ENCODE data around the gene SFTPB.
A peak's percentile ranks its signal among the peaks of the same experiment; 100 is the strongest.
"Not testable (repeated sequence)": the region's sequence is repeated elsewhere in the genome, so short reads cannot be mapped to it uniquely, and the experiment has no call there.

The SFTPB gene

DNA sequence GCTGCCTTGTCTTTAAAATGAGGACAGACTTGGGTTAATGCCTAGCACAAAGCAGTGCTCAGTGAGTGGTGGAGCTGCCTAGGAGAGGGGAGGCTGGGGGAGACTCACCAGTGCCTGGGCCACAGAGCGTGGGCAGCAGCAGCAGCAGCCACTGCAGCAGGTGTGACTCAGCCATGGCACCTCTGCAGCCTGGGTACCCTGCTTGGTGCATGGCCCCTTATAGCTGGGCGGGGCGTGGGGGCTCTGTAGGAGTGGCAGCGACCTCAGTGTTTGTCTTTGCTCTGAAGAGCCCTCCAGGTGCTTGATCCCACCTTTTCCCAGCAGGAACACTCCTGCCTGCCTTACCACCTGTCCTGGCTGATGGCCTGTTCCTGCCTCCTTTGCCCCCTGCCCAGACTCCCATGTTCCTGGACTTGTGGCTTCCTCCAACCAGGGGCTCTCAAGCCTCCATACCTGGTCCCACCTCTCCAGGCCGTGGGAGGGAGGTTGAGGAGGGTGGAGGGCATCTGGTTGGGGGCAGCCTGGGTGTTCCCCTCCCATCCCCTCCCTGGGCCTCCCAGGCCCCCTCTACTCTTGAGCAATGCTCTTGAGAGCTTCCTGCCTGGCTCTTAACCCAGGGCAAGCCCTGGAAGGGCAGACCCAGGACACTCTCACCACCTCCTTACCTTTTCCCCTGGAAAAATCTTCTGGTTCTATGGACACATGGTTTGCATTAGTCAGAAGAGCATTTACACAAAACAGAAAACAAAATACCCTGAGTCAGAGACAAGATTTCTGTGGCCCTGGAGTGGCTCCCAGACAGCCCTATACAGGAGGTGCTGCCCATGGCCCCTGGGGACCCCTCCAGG lies at the start of gene SFTPB:
TSS of gene SFTPB (minus strand) at position 191 of the 848 bp plus-strand sequence. CDS start at position 175, 16 bp downstream.
- no peak for DNase-seq (ENCODE audit: low spot score)

DNA sequence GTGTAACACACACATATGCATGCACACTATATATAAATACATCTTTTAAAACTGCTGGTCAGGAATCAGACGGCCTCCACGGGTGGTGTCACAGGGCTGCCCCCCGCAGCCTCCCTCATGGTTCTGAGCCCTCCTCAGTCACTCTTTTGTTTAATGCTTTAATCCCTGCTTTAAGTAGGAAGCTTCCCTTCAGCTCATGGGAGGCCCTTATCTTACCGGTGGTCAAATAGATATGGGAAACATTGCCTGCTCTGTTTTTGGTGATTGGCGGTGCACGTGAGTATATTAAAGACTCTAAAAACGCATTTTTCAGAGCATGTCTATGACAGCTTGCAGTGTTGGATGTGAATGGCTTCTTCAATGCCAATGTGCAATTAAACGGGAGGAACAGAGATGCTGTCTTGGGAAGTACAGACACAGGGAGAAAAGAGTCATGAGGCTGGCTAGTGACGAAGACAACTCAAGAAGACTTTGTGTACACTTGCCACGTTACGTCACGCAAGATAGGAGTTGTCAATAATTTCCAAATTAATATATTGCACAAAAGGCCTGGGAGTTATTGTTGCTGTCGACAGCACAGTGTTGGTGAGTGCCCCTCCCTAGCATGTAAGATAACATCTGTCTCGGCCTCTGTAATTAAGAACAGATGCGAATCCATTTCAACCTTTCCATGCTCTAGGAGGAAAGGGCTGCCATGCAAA lies 49.5 kb upstream of the SFTPB start:
- no peak for DNase-seq (ENCODE audit: low spot score)

DNA sequence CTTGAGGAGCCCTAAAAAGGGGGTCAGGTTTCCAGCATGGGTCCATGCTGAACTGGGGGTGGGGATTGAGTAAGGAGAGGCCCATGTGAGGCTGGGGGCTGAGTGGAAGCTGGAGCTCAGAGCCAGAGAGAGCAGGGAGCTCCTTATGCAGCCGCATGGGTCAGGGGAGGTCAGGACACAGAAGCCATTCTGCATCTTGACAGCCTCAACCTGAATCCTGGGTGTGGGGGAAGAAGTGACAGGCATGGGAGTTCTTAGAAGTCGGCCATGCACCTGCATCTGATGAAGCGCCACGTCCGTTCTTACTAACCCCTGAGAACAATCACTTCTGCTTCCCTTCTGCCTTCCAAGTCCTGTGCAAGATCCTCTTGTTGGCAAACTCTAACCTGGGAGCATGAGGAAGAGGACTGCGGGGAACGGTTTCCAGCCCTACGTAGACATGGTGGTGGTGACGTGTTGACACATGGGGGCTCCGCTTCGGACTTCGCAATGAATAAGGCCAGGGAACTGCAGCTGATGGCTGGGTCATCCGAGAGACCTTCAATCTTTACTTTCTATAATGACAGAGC lies 48.4 kb upstream of the SFTPB start:
- DNase-seq (ENCODE audit: low spot score): no peak

DNA sequence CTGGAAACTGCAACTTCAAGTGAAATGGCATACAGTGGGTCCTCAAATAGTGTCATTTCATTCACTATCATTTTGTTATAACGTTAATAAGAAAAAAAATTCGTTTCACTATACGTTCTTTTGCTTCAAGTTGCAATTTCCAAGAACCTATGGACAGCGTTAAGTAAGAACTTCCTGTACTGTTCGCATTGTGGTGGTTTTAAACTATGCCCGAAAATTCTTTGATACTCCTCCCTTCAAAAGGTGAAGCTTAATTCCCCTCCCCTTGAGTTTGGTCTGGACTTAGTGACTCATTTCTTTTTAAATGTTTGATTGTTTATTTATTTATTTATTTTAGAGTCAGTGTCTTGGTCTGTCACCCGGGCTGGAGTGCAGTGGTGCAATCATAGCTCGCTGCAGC lies 46.8 kb upstream of the SFTPB start:
- no peak for DNase-seq (ENCODE audit: low spot score)

DNA sequence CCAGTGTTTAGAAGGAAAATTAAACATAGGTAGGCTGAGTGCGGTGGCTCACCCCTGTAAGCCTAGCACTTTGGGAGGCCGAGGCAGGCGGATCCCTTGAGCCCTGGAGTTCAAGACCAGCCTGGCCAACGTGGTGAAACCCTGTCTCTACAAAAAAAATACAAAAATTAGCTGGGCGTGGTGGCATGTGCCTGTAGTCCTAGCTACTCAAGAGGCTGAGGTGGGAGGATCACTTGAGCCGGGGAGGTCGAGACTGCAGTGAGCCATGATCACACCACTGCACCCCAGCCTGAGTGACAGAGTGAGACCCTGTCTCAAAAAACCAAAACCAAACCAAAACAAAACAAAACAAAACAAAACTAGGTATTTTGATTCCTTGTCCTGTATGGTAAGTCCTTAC lies 46.4 kb upstream of the SFTPB start:
- not testable (repeated sequence) for DNase-seq (ENCODE audit: low spot score)

- no peak for DNase-seq (ENCODE audit: low spot score)
Observed at GRCh38 chr2:85713836-85714235, 45.8 kb upstream of the SFTPB start.

- no peak for DNase-seq (ENCODE audit: low spot score)
Observed at GRCh38 chr2:85712849-85713612, 45.0 kb upstream of the SFTPB start.

GRCh38 chr2:85712336-85712735 lies 44.3 kb upstream of the SFTPB start:
- no peak for DNase-seq (ENCODE audit: low spot score)

- no peak for DNase-seq (ENCODE audit: low spot score)
Observed at GRCh38 chr2:85711578-85712060, 43.6 kb upstream of the SFTPB start.

DNA sequence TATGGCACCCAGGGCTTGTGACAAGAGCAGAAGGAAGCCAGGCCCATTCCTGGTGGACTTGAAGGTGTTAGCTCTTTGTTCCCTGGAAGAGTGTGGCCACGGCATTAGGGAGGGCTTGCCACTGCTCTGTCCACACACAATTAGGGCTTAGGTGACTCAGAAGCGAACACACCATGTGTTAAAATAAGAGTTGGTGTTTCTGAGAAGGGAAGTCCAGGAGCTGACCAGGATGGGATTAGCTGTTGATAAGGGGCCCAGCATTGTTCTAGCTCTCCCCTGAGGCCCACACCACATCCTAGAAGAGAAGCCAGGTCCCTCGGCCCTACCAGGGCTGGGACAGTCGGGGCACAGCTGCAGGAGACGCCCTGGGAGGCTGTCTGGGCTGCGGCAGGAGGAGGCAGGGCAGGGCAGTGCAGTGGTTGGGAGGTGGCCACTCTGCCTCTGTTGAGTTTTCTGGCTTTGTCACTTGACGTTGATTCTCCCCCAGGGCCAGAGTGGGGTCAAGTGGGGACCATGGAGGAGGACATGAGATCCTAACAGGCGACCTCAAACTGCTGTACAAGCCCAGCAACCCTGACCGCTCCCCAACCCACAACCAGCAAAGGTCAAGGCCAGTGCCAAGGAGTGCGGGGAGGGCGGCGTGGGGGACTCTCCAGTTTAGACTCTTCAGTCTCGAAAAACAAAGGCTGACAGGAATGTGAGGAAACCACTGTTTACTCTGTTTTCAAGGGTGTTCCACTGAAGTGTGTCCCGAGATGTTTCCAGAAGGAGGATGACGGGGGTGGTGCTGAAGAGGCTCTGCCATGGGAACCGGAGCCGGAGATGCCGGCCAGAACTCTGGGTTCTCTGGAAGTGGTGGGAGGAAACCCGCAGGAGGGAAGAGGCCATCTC lies 42.9 kb upstream of the SFTPB start:
- no peak for DNase-seq (ENCODE audit: low spot score)

DNA sequence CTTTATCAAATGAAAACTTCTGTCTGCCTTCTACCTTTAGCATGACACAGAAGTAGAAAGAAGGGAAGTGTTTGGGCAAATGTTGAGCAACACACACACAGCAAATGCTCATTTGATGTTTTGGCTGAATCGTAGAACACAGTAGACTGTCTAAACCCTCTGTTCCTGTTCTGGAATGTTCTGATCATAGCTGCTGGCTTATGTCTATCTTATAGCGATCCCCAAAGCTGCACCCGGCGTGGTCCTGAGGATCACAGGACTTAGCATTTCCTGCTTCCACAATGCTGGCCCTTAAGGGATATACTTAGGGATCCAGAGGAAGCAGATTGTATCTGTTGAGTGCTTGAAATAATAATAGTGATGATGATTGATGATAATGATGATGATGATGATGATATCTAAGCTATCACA lies 41.4 kb upstream of the SFTPB start:
- no peak for DNase-seq (ENCODE audit: low spot score)

DNA sequence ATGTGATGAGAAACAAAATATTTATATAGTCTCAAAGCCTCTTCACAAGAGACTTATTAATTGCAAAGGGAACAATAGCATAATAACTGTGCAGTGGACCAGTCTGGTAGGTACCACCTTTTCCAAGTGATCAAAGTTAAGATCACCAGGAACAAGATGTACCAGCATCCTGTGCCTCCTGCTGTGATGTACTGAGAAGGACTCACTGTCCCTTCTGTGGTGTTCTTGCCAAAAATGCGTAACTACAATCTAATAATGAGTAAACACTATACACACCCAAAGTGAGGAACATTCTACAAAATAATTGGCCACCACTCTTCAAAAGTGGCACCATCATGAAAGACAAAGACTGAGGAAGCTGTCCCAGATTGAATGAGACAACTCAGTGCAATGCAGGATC lies 40.6 kb upstream of the SFTPB start:
- no peak for DNase-seq (ENCODE audit: low spot score)

- DNase-seq (ENCODE audit: low spot score): peak; percentile 88
Observed at GRCh38 chr2:85707304-85707703, 39.3 kb upstream of the SFTPB start.

- DNase-seq (ENCODE audit: low spot score): no peak
Observed at GRCh38 chr2:85706599-85707296, 38.7 kb upstream of the SFTPB start.

- DNase-seq (ENCODE audit: low spot score): no peak
Observed at GRCh38 chr2:85706063-85706462, 38.1 kb upstream of the SFTPB start.

DNA sequence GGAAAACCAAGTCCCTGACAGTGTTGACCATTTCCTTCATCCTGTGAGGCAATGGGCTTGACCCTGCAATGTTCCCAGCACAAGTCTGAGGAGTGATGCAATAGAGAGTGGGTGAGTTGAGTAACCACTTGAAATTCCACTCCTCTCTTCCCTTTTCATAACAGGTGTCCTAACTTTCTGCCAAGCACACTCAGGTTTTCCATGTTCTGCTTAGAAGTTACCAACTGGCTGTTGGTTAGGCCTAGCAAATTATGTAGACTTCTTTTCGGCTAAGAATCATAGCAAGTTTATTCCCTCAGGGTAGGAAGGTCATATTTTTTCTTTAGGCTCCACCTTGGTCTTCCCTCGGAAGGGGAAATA lies 37.7 kb upstream of the SFTPB start:
- no peak for DNase-seq (ENCODE audit: low spot score)

DNA sequence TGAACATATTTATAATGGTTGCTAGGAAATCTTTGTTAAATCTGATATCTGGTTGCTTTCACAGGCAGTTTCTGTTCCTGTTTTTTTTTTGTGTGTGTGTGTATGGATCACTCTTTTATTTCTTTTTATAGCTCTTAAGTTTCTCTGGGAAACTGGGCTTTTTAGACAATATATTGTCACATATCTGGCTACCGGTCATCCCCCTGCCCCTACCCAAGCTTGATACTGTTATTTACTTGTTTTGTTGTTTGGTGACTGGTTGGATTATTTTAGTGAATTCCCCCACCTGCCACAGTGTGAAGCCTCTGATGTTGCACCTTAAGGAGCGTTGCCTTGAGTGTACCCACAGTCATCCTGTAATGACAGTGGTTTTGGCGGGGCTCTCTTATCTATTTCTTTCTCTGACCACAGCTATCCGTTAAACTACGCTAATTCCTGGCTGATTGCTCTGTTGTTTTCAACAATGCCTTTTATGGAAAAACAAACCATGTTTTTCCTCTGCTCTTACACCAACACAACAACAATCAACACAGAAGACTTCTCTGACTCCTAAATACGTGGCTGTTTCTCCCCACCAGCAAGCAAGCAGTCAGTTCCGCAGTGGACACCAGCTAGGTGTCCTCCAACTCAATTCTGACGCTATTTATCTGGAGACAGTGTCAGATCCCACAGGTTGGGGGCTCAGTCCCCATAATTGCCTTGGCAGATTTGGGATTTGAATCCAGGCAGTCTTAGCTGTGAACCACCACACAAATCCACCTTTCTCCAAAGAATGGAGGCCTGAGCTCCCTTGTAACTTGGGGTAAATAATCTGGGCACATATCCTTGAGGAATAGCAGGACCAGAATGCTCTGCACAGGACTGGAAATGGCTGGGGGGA lies 37.0 kb upstream of the SFTPB start:
- DNase-seq (ENCODE audit: low spot score): peak; percentile 48

- DNase-seq (ENCODE audit: low spot score): no peak
Observed at GRCh38 chr2:85704038-85704437, 36.0 kb upstream of the SFTPB start.

DNA sequence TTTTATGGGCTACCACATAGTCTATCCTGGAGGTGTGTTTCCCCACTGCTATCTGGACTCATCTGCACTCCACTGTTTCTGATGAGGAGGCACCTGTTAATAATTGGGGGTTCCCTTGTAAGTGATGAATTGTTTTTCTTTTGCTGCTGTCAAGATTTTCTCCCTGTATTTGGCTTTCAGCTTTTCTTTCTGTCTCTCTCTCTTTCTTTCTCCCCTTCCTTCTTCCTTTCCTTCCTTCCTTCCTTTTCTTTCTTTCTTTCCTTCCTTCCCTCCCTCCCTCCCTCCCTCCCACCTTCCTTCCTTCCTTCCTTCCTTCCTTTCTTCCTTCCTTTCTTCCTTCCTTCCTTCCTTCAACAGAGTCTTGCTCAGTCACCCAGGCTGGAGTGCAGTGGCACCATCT lies 35.3 kb upstream of the SFTPB start:
- no peak for DNase-seq (ENCODE audit: low spot score)

GRCh38 chr2:85702800-85703199 lies 34.8 kb upstream of the SFTPB start:
- no peak for DNase-seq (ENCODE audit: low spot score)
